Neuronal stem cell (in vitro differentiated cells): ENCODE data around the gene PHEX.

ENCODE experiments used
- DNase-seq: peaks from one replicate; pipeline ENCODE4 v3.0.0-alpha.2; 2013; ENCODE audit warnings: low spot score
- H2AFZ ChIP-seq: one replicate; pipeline ENCODE4 v1.6.1; 2013; ENCODE audit warnings: mild to moderate bottlenecking, low read length, inconsistent platforms
- H2AK5ac ChIP-seq: 2 replicates; pipeline ENCODE4 v1.6.1; 2013; ENCODE audit warnings: low read depth, mild to moderate bottlenecking, inconsistent platforms, low read length, moderate library complexity, mixed read lengths
- H2BK120ac ChIP-seq: 2 replicates; pipeline ENCODE4 v1.6.1; 2013; ENCODE audit warnings: low read depth, mild to moderate bottlenecking, inconsistent platforms, low read length, moderate library complexity, mixed read lengths
- H2BK12ac ChIP-seq: one replicate; pipeline ENCODE4 v1.6.1; 2013; ENCODE audit warnings: low read length, inconsistent platforms
- H2BK15ac ChIP-seq: 2 replicates; pipeline ENCODE4 v1.6.1; 2013; ENCODE audit warnings: mild to moderate bottlenecking, low read length, inconsistent platforms, mixed read lengths
- H2BK5ac ChIP-seq: one replicate; pipeline ENCODE4 v1.6.1; 2013; ENCODE audit warnings: inconsistent platforms, mild to moderate bottlenecking, low read length, moderate library complexity
- H3K14ac ChIP-seq: one replicate; pipeline ENCODE4 v1.6.1; 2013; ENCODE audit warnings: low read length, inconsistent platforms
- H3K18ac ChIP-seq: 2 replicates; pipeline ENCODE4 v1.6.1; 2013; ENCODE audit warnings: low read length, inconsistent platforms
- H3K23ac ChIP-seq: 2 replicates; pipeline ENCODE4 v1.6.1; 2013; ENCODE audit warnings: low read depth, mild to moderate bottlenecking, mixed read lengths, low read length, inconsistent platforms; ENCODE audit not compliant: poor library complexity
- H3K27ac ChIP-seq: replicated peaks from 3 replicates; pipeline ENCODE4 v1.5.1; 2013; ENCODE audit warnings: low read length, inconsistent platforms
- H3K27me3 ChIP-seq, 3 experiments: 2 replicates each; pipeline ENCODE4 v1.6.1; 2013; ENCODE audit warnings: low read length in 3 of 3, mild to moderate bottlenecking in 2 of 3, inconsistent platforms in 1 of 3, low read depth in 1 of 3, mixed read lengths in 1 of 3, moderate library complexity in 1 of 3; ENCODE audit not compliant: control insufficient read depth in 3 of 3, insufficient read depth in 3 of 3
- H3K36me3 ChIP-seq, 2 donors: replicated peaks in 1 of 2; 2 replicates each; pipeline ENCODE4 v1.6.1; 2013; ENCODE audit warnings: low read length in 2 of 2; ENCODE audit not compliant: control insufficient read depth in 2 of 2, insufficient read depth in 2 of 2
- H3K4ac ChIP-seq: 2 replicates; pipeline ENCODE4 v1.6.1; 2013; ENCODE audit warnings: inconsistent platforms, mild to moderate bottlenecking, low read length, moderate library complexity
- H3K4me1 ChIP-seq, 2 donors: 1 replicate in 1 of 2; 2 replicates in 1 of 2; pipeline ENCODE4 v1.6.1; 2013; ENCODE audit warnings: low read length in 2 of 2, low read depth in 1 of 2; ENCODE audit not compliant: control insufficient read depth in 2 of 2, insufficient read depth in 1 of 2
- H3K4me2 ChIP-seq: one replicate; pipeline ENCODE4 v1.6.1; 2013; ENCODE audit warnings: mild to moderate bottlenecking, low read length, inconsistent platforms; ENCODE audit not compliant: insufficient read depth, poor library complexity, severe bottlenecking
- H3K4me3 ChIP-seq, 2 donors: 2 replicates each; pipeline ENCODE4 v1.5.1; 2013; ENCODE audit warnings: low read length in 2 of 2, mild to moderate bottlenecking in 2 of 2, inconsistent platforms in 1 of 2, moderate library complexity in 1 of 2
- H3K79me1 ChIP-seq: one replicate; pipeline ENCODE4 v1.6.1; 2013; ENCODE audit warnings: low read depth, mild to moderate bottlenecking, inconsistent platforms, low read length, moderate library complexity
- H3K9ac ChIP-seq: one replicate; pipeline ENCODE4 v1.6.1; 2013; ENCODE audit warnings: mild to moderate bottlenecking, low read depth, low read length, inconsistent platforms; ENCODE audit not compliant: poor library complexity
- H3K9me3 ChIP-seq, 2 donors: replicated peaks in 1 of 2; 2 replicates each; pipeline versions ENCODE3 to v1.6.1; 2013; ENCODE audit warnings: low read length in 2 of 2, mild to moderate bottlenecking in 2 of 2, inconsistent platforms in 1 of 2, low read depth in 1 of 2, mixed read lengths in 1 of 2, moderate library complexity in 1 of 2; ENCODE audit not compliant: control insufficient read depth in 2 of 2, insufficient read depth in 1 of 2
- H4K8ac ChIP-seq: one replicate; pipeline ENCODE4 v1.6.1; 2013; ENCODE audit warnings: low read depth, mild to moderate bottlenecking, inconsistent platforms, low read length, moderate library complexity
- H4K91ac ChIP-seq: one replicate; pipeline ENCODE4 v1.6.1; 2013; ENCODE audit warnings: low read length, low read depth, mild to moderate bottlenecking, inconsistent platforms; ENCODE audit not compliant: poor library complexity
- WGBS, 2 donors: extraction: QIAGEN DNeasy Blood & Tissue Kit; methylation state at CpG; one replicate each; pipeline ENCODE4 v1.1.7; 2013; ENCODE audit warnings: missing lambda C conversion rate in 2 of 2, mixed read lengths in 1 of 2; ENCODE audit not compliant: insufficient read length in 2 of 2, insufficient replicate concordance in 1 of 2; ENCODE audit errors: extremely low coverage in 2 of 2; 5-methylcytosine and 5-hydroxymethylcytosine counted together

Gene PHEX

DNA sequence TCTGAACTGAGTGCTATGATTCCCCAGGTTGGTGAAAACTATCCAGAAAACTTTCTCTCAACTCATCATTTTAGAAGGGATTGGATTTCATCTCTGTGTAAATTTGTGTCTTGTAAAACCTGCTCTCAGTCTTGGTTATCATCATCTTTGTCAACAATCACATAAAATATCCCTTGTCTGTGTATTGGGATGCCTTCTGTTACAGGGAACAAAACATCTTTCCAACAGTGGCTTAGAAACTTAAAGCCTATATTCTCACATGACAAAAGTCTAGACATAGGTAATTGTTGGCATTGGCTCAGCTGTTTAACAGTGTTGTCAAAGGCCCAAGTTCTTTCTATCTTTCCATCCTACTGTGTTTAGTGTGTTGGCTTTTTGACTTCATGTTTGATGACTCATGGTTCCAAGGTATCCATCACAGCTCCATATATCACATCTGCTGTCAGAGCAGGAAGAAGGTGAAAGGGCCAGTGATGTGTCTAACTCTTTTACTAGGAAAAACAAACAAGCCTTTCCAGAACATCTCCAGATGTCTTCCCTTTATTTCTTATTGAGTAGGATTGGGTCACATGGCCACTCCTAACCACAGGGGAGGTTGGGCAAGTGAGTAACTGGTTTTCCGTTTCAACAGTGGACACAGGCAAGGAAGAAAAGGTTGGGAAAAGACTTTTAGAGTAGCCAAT is 65.0 kb downstream of the PHEX start:
- no peak overlapping the region for H3K27ac ChIP-seq
- H3K9ac ChIP-seq: no peak overlapping the region
- no peak overlapping the region for H4K91ac ChIP-seq
- no peaks in the 10 kb centered on the region for H3K9me3 ChIP-seq
- no peak overlapping the region for H3K4ac ChIP-seq
- H2BK120ac ChIP-seq: no peak overlapping the region
- H3K27me3 ChIP-seq: no peaks in the 10 kb centered on the region
- no peak overlapping the region for H3K23ac ChIP-seq
- H3K79me1 ChIP-seq: no peaks in the 10 kb centered on the region
- H2BK15ac ChIP-seq: no peak overlapping the region
- no peak overlapping the region for H2BK12ac ChIP-seq
- H2AFZ ChIP-seq: no peak overlapping the region
- no peak overlapping the region for H2AK5ac ChIP-seq
- H3K4me3 ChIP-seq: no peak overlapping the region
- H3K4me2 ChIP-seq: no peak overlapping the region
- peaks cover 0 to 8% of the 10 kb centered on the region in 2 donors for H3K4me1 ChIP-seq
- H2BK5ac ChIP-seq: no peak overlapping the region
- no peak overlapping the region for H3K18ac ChIP-seq
- DNase-seq: no peak
- no peak overlapping the region for H4K8ac ChIP-seq
- no CpG with 5 or more reads among the region's 1 CpG for WGBS, 2 donors
- H3K36me3 ChIP-seq: no peaks in the 10 kb centered on the region
- no peak overlapping the region for H3K14ac ChIP-seq

DNA sequence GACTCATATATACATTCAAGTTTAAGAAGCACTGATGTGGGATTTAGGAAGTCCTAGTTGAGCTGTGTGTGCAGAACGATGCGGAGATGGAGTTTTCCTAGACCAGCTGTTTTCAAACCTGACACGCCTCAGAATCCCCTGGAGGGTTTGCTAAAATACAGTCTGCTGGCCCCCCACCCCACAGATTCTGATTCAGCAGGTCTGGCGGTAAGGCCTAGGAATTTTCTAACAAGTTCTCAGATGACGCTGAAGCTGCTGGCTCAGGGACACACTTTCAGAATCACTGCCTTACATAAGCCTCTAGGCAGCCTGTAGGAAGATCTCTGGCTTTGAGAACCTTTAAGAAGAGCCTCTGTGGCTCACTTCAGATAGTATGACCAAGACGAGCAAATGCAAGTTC is 73.1 kb downstream of the PHEX start:
- Histone ChIP-seq H3K4ac (no peak overlapping the region), H3K18ac (no peak overlapping the region), H3K4me2 (no peak overlapping the region), H3K79me1 (no peaks in the 10 kb centered on the region), H2BK5ac (no peak overlapping the region), H3K4me3 (no peak overlapping the region), H2BK120ac (no peak overlapping the region), H3K9me3 (no peaks in the 10 kb centered on the region), H2AFZ (no peak overlapping the region), H4K91ac (no peak overlapping the region), H2AK5ac (no peak overlapping the region), H3K27me3 (no peaks in the 10 kb centered on the region), H4K8ac (no peak overlapping the region), H3K36me3 (no peaks in the 10 kb centered on the region), H3K23ac (no peak overlapping the region), H3K9ac (no peak overlapping the region), H3K14ac (no peak overlapping the region), H3K27ac (no peak overlapping the region), H2BK15ac (no peak overlapping the region), H2BK12ac (no peak overlapping the region), H3K4me1 (no peaks in the 10 kb centered on the region)
- no CpG with 5 or more reads among the region's 6 CpGs for WGBS, 2 donors
- no peak for DNase-seq

DNA sequence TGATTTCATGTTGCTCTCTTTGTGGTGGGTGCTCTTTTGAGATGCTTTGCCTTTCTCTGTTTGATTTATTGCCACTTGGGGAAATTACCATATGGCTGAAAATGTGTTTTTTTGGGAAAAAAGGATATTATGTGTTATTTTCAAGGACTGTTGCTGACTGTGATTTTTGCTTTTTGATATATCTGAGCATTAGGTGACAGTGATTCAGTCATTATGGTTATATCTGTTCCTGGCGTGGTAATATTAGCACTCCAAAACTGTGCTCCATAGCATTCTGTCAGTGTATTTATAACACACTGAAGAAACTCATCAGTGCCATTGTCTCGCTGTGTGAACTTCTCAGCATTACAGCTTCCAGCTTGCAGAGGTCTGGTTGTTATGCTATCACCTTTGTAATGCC is 73.8 kb downstream of the PHEX start:
- H4K8ac ChIP-seq: no peak overlapping the region
- no peak overlapping the region for H2BK12ac ChIP-seq
- H2AK5ac ChIP-seq: no peak overlapping the region
- H2BK15ac ChIP-seq: no peak overlapping the region
- no peak overlapping the region for H3K9ac ChIP-seq
- no peaks in the 10 kb centered on the region for H3K27me3 ChIP-seq
- no peaks in the 10 kb centered on the region for H3K4me1 ChIP-seq
- no peak overlapping the region for H2AFZ ChIP-seq
- H3K27ac ChIP-seq: no peak overlapping the region
- no peak for DNase-seq
- no peak overlapping the region for H4K91ac ChIP-seq
- no peak overlapping the region for H3K18ac ChIP-seq
- no peak overlapping the region for H3K4ac ChIP-seq
- no peak overlapping the region for H3K4me2 ChIP-seq
- H3K79me1 ChIP-seq: no peaks in the 10 kb centered on the region
- H3K9me3 ChIP-seq: no peaks in the 10 kb centered on the region
- WGBS, 2 donors: no CpG with 5 or more reads among the region's 2 CpGs
- no peak overlapping the region for H2BK120ac ChIP-seq
- H3K23ac ChIP-seq: no peak overlapping the region
- no peak overlapping the region for H2BK5ac ChIP-seq
- H3K36me3 ChIP-seq: no peaks in the 10 kb centered on the region
- H3K14ac ChIP-seq: no peak overlapping the region
- H3K4me3 ChIP-seq: no peak overlapping the region

DNA sequence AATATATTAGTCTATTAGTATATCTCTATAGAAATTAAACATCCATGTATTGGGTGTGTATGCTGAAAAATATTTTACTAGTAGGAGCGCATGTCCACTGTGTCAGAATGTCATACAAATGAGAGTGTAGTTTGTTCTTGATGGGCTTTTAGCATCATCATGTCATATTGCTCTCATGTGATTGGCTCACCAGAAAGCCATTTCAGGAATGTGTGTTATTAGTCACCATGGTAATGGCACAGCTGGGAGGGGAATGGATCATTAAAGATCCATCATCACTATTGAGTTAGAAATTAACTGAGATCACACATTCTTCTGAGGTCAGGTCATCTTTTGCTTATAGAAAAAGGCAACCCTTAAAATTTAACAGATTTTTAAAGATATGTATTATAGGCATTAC is 77.3 kb downstream of the PHEX start:
- Histone ChIP-seq H2AFZ (no peak overlapping the region), H3K9ac (no peak overlapping the region), H2BK12ac (no peak overlapping the region), H3K79me1 (no peaks in the 10 kb centered on the region), H3K27ac (no peak overlapping the region), H3K14ac (no peak overlapping the region), H3K27me3 (no peaks in the 10 kb centered on the region), H3K4me2 (no peak overlapping the region), H2BK5ac (no peak overlapping the region), H4K91ac (no peak overlapping the region), H3K9me3 (no peaks in the 10 kb centered on the region), H2AK5ac (no peak overlapping the region), H3K4me3 (no peak overlapping the region), H4K8ac (no peak overlapping the region), H2BK120ac (no peak overlapping the region), H3K18ac (no peak overlapping the region), H2BK15ac (no peak overlapping the region), H3K23ac (no peak overlapping the region), H3K36me3 (no peaks in the 10 kb centered on the region), H3K4ac (no peak overlapping the region), H3K4me1 (no peaks in the 10 kb centered on the region)
- WGBS, 2 donors: no CpG with 5 or more reads among the region's 1 CpG
- DNase-seq: no peak
